GM21526 (cell line): ENCODE results near the gene CHST3.
"Not testable (repeated sequence)": the region's sequence is repeated elsewhere in the genome, so short reads cannot be mapped to it uniquely, and the experiment has no call there.

ENCODE experiments used
- ATAC-seq: cut with Tn5 transposase; IDR thresholded peaks from one replicate; pipeline ENCODE4 v1.9.1; 2021; ENCODE audit warnings: moderate library complexity; ENCODE audit not compliant: unreplicated experiment, low FRiP score

Gene CHST3, protein sequence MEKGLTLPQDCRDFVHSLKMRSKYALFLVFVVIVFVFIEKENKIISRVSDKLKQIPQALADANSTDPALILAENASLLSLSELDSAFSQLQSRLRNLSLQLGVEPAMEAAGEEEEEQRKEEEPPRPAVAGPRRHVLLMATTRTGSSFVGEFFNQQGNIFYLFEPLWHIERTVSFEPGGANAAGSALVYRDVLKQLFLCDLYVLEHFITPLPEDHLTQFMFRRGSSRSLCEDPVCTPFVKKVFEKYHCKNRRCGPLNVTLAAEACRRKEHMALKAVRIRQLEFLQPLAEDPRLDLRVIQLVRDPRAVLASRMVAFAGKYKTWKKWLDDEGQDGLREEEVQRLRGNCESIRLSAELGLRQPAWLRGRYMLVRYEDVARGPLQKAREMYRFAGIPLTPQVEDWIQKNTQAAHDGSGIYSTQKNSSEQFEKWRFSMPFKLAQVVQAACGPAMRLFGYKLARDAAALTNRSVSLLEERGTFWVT

DNA sequence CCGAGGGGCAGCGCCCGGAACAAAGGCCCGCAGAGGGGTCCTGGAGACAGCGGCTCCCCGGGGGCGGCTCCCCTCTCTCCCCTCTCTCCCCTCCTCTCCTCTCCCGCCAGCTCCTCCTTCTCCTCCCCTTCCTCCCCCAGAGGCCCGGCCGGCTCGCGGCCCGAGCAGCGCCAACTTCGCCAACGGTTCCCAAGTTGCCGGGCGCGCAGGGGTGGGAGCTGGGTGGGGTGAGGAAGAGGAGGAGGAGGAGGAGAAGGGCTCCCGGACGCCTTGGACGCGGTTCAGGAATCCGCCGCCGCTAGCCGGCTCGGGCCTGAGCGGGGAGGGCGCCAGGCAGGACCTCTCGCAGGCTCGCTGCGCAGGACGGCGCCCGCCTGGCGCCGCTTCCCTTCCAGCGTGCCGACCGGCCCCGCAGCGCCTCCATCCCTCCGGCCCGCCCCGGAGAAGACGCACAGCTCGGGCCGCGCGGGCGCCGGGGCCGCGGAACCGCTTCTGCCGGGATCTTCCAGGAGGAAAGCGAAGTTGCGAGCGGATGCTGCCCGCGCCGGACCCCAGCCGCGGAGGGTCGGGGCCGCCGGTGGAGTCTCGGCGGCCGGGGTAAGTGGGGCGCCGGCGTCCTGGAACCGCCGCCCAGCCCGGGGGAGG is at the start of gene CHST3:
Gene CHST3 (plus strand): TSS at position 298 of the 645 bp plus-strand sequence. CDS start 41,448 bp downstream, outside the sequence.
- no peak for ATAC-seq

DNA sequence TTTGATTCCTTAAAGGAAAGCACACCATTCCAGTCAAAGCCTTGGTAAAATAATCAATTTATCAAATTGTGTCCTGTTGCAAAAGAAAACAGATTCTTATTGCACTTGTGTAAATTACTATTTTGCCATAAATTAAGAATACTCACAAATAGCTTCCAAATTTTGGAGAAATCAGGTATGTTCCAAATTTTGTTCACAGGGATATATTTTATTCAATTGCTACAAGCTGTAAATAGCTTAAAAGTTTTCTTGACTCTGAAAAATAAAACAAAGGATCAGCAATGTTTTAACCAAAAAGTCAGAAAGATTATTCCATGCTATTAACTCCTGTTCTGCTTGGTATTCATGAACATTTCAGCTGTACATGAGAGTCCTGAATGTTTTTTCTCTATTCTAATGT is 47.4 kb upstream of the CHST3 start:
- no peak for ATAC-seq

DNA sequence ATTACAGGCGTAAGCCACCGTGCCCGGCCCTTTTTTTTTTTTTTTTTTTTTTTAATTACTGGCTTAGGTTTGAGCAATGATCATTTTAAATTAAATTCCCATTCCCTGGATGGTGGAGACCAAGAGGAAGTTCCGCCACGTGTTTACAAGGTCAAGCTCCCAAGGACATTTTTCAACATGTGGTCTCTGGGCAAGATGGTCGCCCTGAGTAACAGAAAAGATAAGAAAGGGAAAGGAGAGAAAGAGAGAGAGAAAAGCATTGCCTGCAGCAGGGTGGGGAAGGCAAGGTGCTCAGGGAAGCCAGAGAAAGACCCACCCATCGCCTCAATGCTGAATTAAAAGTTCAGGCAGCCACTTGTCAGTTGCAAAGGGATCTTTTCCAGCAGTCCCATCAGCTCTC is 45.2 kb upstream of the CHST3 start:
- no peak for ATAC-seq

DNA sequence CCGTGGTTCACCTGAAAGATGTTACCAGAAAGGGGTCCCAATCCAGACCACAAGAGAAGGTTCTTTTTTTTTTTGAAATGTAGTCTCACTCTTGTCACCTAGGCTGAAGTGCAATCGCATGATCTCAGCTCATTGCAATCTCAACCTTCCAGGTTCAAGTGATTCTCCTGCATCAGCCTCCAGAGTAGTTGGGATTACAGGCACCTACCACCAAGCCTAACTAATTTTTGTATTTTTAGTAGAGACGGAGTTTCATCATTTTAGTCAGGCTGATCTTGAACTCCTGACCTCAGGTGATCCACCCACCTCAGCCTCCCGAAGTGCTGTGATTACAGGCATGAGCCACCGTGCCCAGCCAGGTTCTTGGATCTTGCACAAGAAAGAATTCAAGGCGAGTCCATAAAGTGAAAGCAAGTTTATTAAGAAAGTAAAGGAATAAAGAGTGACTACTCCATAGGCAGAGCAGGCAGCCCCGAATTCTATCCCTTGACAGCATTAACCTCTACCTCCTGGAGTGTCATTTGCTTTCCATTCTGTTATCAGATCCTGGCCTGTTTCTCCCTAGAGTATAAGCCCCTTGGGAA is 44.1 kb upstream of the CHST3 start:
- ATAC-seq: not testable (repeated sequence)

DNA sequence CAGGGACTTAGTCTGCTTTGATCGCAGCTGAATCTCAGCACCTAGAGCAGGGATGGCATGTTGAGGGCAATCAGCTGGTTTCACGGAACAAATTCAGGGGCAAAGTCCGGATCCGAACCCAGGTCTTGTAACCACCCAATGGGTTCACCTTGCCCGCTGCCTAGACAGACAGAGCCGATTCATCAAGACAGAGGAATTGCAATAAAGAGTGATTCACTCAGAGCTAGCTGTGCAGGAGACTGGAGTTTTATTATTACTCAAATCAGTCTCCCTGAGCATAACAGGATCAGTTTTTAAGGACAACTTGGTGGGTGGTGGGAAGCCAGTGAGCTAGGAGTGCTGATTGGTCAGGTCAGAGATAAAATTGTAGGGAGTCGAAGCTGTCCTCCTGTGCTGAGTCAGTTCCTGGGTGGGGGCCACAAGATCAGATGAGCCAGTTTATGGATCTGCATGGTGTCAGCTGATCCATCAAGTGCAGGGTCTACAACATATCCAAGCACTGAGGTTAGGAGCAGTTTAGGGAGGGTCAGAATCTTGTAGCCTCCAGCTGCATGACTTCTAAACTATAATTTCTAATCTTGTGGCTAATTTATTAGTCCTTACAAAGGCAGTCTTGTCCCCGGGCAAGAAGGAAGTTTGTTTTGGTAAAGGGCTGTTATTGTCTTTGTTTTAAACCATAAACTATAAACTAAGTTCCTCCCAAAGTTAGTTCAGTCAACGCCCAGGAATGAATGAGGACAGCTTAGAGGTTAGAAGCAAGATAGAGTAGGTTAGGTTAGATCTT is 43.5 kb upstream of the CHST3 start:
- no peak for ATAC-seq

DNA sequence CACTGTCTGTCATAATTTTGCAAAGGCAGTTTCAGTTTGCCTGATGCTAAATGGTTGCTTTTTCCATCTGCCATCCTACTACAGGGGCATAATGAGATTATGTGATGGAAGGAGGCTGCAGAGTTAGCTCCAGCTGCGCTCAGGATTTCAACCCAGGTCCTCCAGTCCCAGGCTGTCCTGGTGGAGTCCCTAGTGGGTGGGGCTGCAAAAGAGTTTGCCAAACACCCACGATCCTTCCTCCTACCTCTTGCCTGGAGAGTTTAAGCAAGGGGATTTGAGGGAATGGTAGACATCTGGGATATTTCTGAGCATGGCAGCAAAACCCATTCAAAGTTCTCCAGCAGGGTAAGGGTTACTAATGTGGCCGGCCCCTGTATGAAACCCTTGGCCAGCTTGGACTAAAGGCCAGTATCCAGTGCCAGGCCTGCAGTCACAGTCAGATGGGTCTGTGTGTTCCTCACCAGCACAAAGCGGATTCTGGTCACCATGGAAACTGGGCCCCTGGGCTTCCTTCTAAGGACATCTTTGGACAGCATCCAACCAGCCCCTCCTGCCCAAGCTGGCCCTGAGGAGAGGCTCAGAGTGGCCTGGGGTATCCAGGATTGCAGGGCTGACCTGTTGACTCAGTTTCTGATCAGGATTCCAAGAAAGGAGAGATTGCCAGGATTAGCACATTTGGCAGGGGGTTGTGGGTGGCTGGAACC is 42.7 kb upstream of the CHST3 start:
- ATAC-seq: no peak

DNA sequence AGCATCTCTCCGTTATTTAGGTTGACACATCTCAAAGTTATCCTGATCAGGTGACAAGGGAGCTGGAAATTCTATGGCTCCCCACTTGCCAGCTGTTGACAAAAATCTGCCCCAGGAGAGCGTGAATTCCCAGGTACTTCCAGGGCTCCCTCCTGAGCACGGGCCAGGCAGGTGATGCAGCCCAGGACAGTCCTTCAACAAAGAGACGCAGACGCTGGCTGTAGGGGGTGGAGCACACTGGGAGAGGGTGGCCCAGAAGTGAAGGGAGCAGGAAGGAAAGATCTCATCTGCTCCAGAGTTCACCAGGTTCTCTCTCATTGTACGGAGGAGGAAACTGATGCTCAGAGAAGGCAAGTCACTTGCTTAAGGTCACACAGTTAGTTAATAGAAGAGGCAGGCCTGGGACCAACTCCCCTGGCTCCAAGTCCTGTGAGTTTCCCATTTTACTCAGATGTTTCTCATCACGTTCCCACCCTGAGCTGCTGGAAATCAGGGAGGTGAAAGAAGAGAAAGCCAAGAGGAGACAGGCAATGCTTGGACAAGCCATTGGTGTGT is 41.0 kb upstream of the CHST3 start:
- ATAC-seq: no peak

DNA sequence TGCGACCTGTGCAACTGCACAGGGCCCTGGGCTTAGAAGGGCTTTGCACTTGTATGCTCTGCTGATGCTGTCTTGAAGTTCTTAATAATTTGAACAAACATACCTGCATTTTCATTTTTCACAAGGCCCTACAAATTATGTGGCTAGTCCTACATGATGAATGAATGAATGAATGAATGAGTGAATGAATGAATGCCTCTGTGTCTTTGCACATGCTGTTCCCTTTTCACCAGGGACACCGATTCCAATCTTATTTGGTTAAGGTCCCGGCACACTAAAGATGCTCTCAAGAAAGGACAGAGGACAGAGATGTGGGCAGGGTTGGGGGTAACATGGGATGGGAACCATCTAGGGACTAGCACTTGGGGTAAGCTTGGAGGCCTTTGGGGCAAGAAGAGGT is 39.4 kb upstream of the CHST3 start:
- ATAC-seq: no peak

DNA sequence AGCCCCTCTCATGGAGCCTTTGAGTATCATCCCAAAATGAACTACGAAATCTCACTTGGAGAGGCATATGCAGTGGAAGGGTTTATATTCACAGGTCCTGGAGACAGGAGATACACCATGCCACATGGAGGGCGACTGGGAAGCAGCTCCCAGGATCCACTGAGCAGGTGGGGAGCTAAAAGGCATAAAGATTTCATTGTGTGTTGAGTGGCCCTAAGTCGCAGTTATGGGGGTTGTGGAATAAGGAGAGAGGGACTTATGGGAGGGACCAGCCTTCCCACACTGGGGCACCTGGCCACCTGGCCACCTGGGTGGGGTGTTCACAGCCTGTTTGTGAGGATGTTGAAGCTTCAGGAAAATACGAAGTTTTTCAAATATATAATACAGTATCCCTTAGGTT is 37.0 kb upstream of the CHST3 start:
- ATAC-seq: no peak

DNA sequence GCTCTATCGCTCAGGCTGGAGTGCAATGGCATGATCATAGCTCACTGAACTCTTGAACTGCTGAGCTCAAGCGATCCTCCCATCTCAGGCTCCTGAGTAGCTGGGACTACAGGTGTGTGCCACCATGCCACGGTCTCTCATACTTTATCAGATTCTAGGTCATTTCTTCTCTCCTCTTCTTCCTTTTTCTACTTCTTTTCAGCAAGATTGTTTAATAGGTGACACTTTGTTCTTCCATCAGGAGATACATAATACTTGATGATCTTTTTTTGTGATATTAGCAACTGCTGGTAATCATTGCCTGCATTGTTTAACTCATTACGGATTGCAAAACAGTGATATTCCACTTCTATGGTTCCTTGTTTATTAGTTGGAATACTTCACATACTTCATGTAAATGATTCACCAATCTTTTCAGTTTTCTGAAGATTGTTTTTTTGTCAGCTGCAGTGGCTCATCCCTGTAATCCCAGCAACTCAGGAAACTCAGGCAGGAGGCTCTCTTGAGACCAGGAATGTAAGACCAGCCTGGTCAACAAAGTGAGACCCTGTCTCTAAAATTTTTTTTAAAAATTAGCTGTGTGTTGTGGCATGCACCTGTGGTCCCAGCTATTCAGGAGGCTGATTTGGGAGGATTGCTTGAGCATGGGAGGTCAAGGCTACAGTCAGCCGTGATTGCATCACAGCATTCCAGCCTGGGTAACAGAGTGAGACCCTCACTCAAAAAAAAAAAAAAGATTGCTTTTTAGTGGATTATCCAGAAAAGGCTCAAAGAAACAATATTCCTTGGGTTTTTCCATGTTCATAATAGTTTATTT is 36.2 kb upstream of the CHST3 start:
- no peak for ATAC-seq

DNA sequence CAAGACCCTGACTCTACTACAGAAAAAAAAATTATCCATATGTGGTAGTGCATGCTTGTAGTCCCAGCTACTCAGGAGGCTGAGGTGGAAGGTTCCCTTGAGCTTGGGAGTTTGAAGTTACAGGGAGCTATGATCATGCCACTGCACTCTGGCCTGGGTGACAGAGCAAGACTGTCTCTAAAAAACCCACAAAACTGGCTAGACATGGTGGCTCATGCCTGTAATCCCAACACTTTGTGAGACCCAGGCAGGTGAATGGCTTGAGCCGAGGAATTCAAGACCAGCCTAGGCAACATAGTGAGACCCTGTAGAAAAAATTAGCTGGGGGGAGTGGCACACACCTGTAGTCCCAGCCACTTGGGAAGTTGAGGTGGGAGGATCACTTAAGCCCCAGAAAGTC is 32.9 kb upstream of the CHST3 start:
- no peak for ATAC-seq

DNA sequence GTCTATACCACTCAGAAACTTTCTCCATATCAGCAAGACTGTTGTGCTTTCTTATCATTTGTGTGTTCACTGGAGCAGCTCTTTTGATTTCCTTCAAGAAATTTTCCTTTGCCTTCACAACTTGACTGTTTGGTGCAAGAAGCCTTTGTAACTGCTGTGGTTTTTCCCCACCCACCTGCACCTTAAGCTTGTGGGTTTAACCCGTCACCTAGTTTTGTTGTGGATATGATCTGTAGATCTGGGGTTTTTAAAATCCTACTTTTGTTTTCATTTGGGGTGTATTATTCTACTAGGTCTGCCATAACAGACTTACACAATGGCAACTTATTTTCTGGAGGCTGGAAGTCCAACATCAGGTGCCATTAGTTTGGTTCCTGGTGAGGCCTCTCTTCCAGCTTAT is 30.5 kb upstream of the CHST3 start:
- ATAC-seq: no peak

DNA sequence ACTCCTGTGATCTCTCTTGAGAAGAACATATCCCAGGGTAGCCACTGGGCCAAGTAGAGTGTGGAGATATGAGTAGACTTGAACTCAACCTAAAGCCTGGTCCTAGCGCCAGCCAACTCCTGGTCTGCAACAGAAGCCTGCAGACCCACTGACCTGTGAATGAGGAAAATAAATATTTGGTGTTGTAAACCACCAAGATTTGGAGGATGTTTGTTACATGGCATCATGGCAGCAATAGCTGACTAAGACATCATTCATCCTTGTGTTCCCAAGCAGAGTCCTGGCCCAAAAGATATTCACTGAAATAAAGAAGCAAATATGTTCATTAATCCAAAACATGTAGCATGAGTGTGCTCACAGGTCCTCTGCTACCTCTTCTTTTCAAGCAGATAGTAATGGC is 26.0 kb upstream of the CHST3 start:
- no peak for ATAC-seq

DNA sequence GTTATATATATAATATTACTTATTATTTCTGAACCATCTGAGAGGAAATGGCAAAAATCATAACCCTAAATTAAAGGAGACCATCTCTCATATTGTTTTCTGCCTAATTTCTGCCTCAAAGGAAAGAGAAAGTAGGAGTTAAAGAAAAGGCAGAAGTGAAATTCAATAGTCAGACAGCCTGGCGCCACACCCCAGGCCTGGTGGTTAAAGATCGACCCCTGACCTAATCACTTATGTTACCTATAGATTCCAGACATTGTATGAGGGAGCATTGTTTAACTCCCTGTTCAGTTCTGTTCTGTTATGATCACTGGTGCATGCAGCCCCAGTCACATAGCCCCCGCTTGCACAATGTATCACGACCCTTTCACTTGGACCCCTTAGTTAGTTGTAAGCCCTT is 24.9 kb upstream of the CHST3 start:
- ATAC-seq: no peak

DNA sequence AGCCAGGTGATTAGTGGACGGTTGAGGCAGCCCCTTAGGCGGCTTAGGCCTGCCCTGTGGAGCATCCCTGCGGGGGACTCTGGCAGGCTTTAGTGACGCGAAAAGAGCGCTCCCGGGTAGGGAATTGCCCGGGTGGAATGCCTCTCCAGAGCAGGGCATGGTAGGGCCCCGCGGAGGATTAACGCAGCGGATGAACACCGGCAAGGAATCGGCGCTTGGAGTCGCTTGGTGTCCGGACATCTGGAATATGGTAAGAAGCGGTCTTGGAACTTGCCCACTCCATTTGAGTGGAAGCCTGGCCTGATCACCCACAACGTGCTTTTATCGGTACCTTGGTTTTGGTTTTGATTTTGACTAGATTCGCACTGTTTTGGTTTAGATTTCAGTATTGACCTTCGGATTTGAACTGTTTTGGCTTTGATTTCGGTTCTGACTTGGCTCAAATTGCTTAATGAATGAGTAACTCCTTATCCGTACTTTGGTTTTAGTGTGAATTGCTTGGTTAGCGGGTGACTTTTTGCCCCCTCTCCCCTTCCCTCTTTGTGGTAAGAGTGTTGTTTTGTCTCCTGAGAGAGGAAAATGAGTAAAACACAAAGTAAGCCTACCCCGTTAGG is 24.2 kb upstream of the CHST3 start:
- no peak for ATAC-seq

DNA sequence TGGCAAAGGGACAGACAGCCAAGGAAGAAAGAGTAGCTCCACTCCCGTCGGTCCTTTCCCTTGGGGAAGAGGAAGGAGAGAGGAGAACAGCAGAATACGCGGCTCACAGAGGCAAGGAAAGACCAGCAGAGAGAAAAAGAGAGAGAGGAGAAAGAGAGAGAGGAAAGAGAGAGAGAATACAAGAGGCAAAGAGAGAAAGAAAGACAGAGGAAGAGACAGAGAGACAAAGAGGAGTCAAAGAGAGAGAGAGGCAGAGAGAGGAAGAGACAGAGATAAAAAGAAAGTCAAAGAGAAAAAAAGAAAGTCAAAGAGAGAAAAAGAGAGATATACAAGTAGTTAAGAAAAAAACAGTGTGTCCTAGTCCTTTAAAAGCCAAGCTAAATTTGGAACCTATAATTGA is 23.4 kb upstream of the CHST3 start:
- no peak for ATAC-seq

DNA sequence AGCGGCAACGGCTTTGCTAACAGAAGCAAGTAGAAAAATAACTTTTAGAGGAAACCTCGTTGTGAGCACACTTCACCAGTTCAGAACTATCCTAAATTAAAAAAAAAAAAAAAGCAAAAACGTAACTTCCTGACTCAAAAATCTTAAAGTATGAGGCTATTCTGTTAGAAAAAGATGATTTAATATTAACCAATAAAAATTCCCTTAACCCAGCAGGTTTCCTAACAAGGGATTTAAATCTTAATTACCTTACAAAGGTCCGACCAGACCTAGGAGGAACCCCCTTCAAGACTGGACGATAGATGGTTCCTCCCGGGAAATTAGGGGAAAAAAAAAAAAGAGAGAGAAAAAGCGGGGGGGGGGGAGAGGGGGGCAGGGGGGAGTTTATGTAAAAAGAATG is 22.9 kb upstream of the CHST3 start:
- no peak for ATAC-seq

DNA sequence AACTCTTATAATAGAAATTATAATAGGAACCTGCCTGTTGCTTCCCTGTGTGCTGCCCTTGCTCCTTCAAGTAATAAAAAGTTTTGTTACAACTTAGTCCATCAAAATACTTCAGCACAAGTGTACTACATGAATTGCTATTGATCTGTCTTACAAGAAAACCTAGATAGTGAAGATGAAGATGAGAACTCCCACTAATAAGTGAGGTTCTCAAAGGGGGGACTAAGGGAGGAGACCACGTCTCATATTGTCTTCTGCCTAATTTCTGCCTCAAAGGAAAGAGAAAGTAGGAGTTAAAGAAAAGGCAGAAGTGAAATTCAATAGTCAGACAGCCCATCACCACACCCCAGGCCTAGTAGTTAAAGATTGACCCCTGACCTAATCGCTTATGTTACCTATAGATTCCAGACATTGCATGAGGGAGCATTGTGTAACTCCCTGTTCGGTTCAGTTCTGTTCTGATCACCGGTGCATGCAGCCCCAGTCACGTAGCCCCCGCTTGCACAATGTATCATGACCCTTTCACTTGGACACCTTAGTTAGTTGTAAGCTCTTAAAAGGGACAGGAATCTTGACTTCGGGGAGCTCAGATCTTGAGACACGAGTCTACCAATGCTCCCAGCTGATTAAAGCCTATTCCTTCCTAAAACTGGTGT is 18.2 kb upstream of the CHST3 start:
- ATAC-seq: no peak
